OCI-LY7 (cell line): Measurements from ENCODE around the gene ADNP2. TPM values are rescaled to one million over a fixed set of nuclear protein-coding genes. Genes with fewer than 3 reads are reported as not detected.

ENCODE experiments used
- BruUV-seq: library from RNA; stranded (reverse); fragments of 400-500 nt; replicated peaks from 2 replicates; lab custom pipeline; 2021; lab: Mats Ljungman, UMichigan
- CTCF ChIA-PET: fragments of 300-600 bp; sonication (Branson Sonifier 250); formaldehyde crosslinking; loops from one replicate; lab custom pipeline; 2022; ENCODE audit warnings: antibody characterized with exemption; ENCODE audit not compliant: unreplicated experiment; lab: Charles Lee
- POLR2A ChIA-PET: fragments of 300-600 bp; sonication (Branson Sonifier 250); formaldehyde crosslinking; loops from one replicate; lab custom pipeline; 2022; ENCODE audit warnings: antibody characterized with exemption; lab: Charles Lee
- DNase-seq: peaks from one replicate; pipeline ENCODE4 v3.0.0-alpha.2; 2015; ENCODE audit warnings: low spot score
- H2AFZ ChIP-seq: fragments of 200-600 bp; sonication (generic), shearing (Covaris generic); 2 replicates; pipeline ENCODE4 v1.6.1; 2014; ENCODE audit warnings: mild to moderate bottlenecking, antibody characterized with exemption, low read length, moderate library complexity
- H3K27ac ChIP-seq: fragments of 200-600 bp; sonication (generic); 2 replicates; pipeline ENCODE4 v1.5.1; 2014; ENCODE audit warnings: mixed run types, low read depth, mild to moderate bottlenecking, moderate library complexity, low read length, inconsistent platforms; ENCODE audit not compliant: poor library complexity, severe bottlenecking
- H3K36me3 ChIP-seq: fragments of 200-600 bp; sonication (generic); 2 replicates; pipeline ENCODE4 v1.6.1; 2014; ENCODE audit warnings: mild to moderate bottlenecking, antibody characterized with exemption, low read length, moderate library complexity, mixed read lengths; ENCODE audit not compliant: insufficient read depth
- H3K4me1 ChIP-seq: fragments of 200-600 bp; sonication (generic); 2 replicates; pipeline ENCODE4 v1.5.1; 2014; ENCODE audit warnings: mild to moderate bottlenecking, low read length; ENCODE audit not compliant: insufficient read depth, poor library complexity, severe bottlenecking
- H3K4me2 ChIP-seq: fragments of 200-600 bp; sonication (generic); 2 replicates; pipeline ENCODE4 v1.6.1; 2014; ENCODE audit warnings: mild to moderate bottlenecking, low read length
- H3K4me3 ChIP-seq: fragments of 200-600 bp; sonication (generic); 2 replicates; pipeline ENCODE4 v1.5.1; 2014; ENCODE audit warnings: mild to moderate bottlenecking, low read depth, low read length; ENCODE audit not compliant: poor library complexity, severe bottlenecking
- H3K79me2 ChIP-seq: fragments of 200-600 bp; sonication (generic); 2 replicates; pipeline ENCODE4 v1.6.1; 2016; ENCODE audit warnings: low read depth, mild to moderate bottlenecking, low read length, moderate library complexity, mixed read lengths; ENCODE audit not compliant: insufficient read depth
- H3K9me2 ChIP-seq: fragments of 200-600 bp; sonication (generic); 2 replicates; pipeline ENCODE4 v1.6.1; 2016; ENCODE audit warnings: mild to moderate bottlenecking, low read length, mixed read lengths; ENCODE audit not compliant: insufficient read depth
- H3K9me3 ChIP-seq: fragments of 200-600 bp; sonication (generic); 2 replicates; pipeline ENCODE4 v1.6.1; 2014; ENCODE audit warnings: mild to moderate bottlenecking, mixed run types, low read length, mixed read lengths
- H4K20me1 ChIP-seq: fragments of 200-600 bp; sonication (generic); 2 replicates; pipeline ENCODE4 v1.6.1; 2014; ENCODE audit warnings: mild to moderate bottlenecking, antibody characterized with exemption, low read length, moderate library complexity, mixed read lengths; ENCODE audit not compliant: insufficient read depth
- CTCF ChIP-seq: fragments of 200-600 bp; sonication (generic); conservative IDR thresholded peaks from 2 replicates; pipeline ENCODE4 v1.5.1; 2014; ENCODE audit warnings: mild to moderate bottlenecking, antibody characterized with exemption, low read length, moderate library complexity, mixed read lengths
- EZH2phosphoT487 ChIP-seq: fragments of 200-600 bp; sonication (generic); IDR thresholded peaks from 2 replicates; pipeline ENCODE4 v1.6.1; 2018; ENCODE audit warnings: low read depth, borderline replicate concordance, mild to moderate bottlenecking, mixed run types, antibody characterized with exemption, low read length, moderate library complexity, mixed read lengths
- intact Hi-C: fragments of 100-400 bp; cut with micrococcal nuclease; formaldehyde crosslinking; loops from one replicate; pipeline ENCODE4 v1.10.0; 2022; ENCODE audit not compliant: unreplicated experiment
- total RNA-seq, 2 experiments: library from RNA; depleted of rRNA in 1 of 2; stranded (reverse); fragments of >200 nt in 1 of 2; shearing (Covaris generic) in 1 of 2; gene quantifications; 2 replicates each; pipeline ENCODE4 v1.2.3, GENCODE V29; 2014 to 2022

ADNP2 gene
- total RNA-seq, 2 experiments from 2014 or later = 14.0 to 14.9 TPM

- CTCF ChIA-PET = no interaction called here
- TF ChIP-seq CTCF (no peak), EZH2phosphoT487 (no peak)
- BruUV-seq = no TSS peak
Observed at GRCh38 chr18:80169607-80170006, 60.5 kb downstream of the ADNP2 start.

GRCh38 chr18:80170395-80171053, 61.5 kb downstream of the ADNP2 start:
- no peak for DNase-seq
- H3K4me3 ChIP-seq = no peak overlapping the region
- POLR2A ChIA-PET = no interaction called here
- intact Hi-C loops = no loop called here
- H4K20me1 ChIP-seq = no peaks in the 10 kb centered on the region
- CTCF ChIA-PET = no interaction called here
- H3K9me3 ChIP-seq = no peaks in the 10 kb centered on the region
- H2AFZ ChIP-seq = no peak overlapping the region
- TF ChIP-seq EZH2phosphoT487 = no peak
- no peak for TF ChIP-seq CTCF
- no peak overlapping the region for H3K27ac ChIP-seq
- no peaks in the 10 kb centered on the region for H3K4me1 ChIP-seq
- BruUV-seq = no TSS peak
- no peaks in the 10 kb centered on the region for H3K79me2 ChIP-seq
- no peak overlapping the region for H3K4me2 ChIP-seq
- no peaks in the 10 kb centered on the region for H3K36me3 ChIP-seq
- H3K9me2 ChIP-seq = no peaks in the 10 kb centered on the region

More at GRCh38 chr18:80169607-80170006, 60.5 kb downstream of the ADNP2 start:
- DNase-seq = no peak
- no peak overlapping the region for H3K4me2 ChIP-seq
- no peaks in the 10 kb centered on the region for H3K9me2 ChIP-seq
- POLR2A ChIA-PET = no interaction called here
- H2AFZ ChIP-seq = no peak overlapping the region
- no peaks in the 10 kb centered on the region for H3K79me2 ChIP-seq
- H3K4me3 ChIP-seq = no peak overlapping the region
- no peaks in the 10 kb centered on the region for H3K9me3 ChIP-seq
- H4K20me1 ChIP-seq = no peaks in the 10 kb centered on the region
- no peak overlapping the region for H3K27ac ChIP-seq
- no peaks in the 10 kb centered on the region for H3K4me1 ChIP-seq
- intact Hi-C loops = no loop called here
- H3K36me3 ChIP-seq = no peaks in the 10 kb centered on the region

- no peaks in the 10 kb centered on the region for H3K9me2 ChIP-seq
- DNase-seq = no peak
- no peak overlapping the region for H3K4me3 ChIP-seq
- H3K36me3 ChIP-seq = no peaks in the 10 kb centered on the region
- no TSS peak for BruUV-seq
- no peaks in the 10 kb centered on the region for H3K9me3 ChIP-seq
- H3K4me2 ChIP-seq = no peak overlapping the region
- intact Hi-C loops = no loop called here
- H2AFZ ChIP-seq = no peak overlapping the region
- no peaks in the 10 kb centered on the region for H4K20me1 ChIP-seq
- H3K27ac ChIP-seq = no peak overlapping the region
- ChIA-PET POLR2A (no interaction called here), CTCF (no interaction called here)
- no peaks in the 10 kb centered on the region for H3K79me2 ChIP-seq
- TF ChIP-seq CTCF (peak; percentile 78), EZH2phosphoT487 (no peak)
- no peaks in the 10 kb centered on the region for H3K4me1 ChIP-seq
Observed at GRCh38 chr18:80171054-80171872, 62.2 kb downstream of the ADNP2 start.
